Nephron progenitor cell (in vitro differentiated cells): Measurements from ENCODE around the gene GPR84.

ENCODE experiments used
- DNase-seq: peaks from one replicate; pipeline ENCODE4 v3.0.0; 2021
- H3K27ac Mint-ChIP-seq: 2 replicates; pipeline ENCODE4 v1.8.0; 2021; ENCODE audit warnings: mild to moderate bottlenecking, moderate library complexity, mixed read lengths
- H3K27me3 Mint-ChIP-seq: 2 replicates; pipeline ENCODE4 v1.8.0; 2021; ENCODE audit warnings: mild to moderate bottlenecking, low read depth, mixed read lengths; ENCODE audit not compliant: poor library complexity
- H3K36me3 Mint-ChIP-seq: 2 replicates; pipeline ENCODE4 v1.8.0; 2021; ENCODE audit warnings: low read depth, mixed read lengths
- H3K4me1 Mint-ChIP-seq: 2 replicates; pipeline ENCODE4 v1.8.0; 2021; ENCODE audit warnings: mixed read lengths
- H3K4me3 Mint-ChIP-seq: 2 replicates; pipeline ENCODE4 v1.8.0; 2021; ENCODE audit warnings: mild to moderate bottlenecking, moderate library complexity, mixed read lengths
- H3K9me3 Mint-ChIP-seq: 2 replicates; pipeline ENCODE4 v1.8.0; 2021; ENCODE audit warnings: mild to moderate bottlenecking, moderate library complexity, mixed read lengths
- TF ChIP-seq, protein P1 (sequence below): fragments of 200-600 bp; sonication (generic); IDR thresholded peaks from 2 replicates; pipeline ENCODE4 v1.5.0; 2021; ENCODE audit warnings: antibody characterized with exemption

Gene GPR84

GRCh38 chr12:54409267-54409666, 45.0 kb upstream of the GPR84 start:
- Mint-ChIP-seq H3K36me3 (peaks cover 34% of the 10 kb centered on the region), H3K27ac (no peak overlapping the region), H3K4me3 (no peak overlapping the region), H3K9me3 (no peaks in the 10 kb centered on the region), H3K27me3 (no peaks in the 10 kb centered on the region), H3K4me1 (peaks cover 27% of the 10 kb centered on the region)
- no peak for DNase-seq
- TF ChIP-seq, protein P1, sequence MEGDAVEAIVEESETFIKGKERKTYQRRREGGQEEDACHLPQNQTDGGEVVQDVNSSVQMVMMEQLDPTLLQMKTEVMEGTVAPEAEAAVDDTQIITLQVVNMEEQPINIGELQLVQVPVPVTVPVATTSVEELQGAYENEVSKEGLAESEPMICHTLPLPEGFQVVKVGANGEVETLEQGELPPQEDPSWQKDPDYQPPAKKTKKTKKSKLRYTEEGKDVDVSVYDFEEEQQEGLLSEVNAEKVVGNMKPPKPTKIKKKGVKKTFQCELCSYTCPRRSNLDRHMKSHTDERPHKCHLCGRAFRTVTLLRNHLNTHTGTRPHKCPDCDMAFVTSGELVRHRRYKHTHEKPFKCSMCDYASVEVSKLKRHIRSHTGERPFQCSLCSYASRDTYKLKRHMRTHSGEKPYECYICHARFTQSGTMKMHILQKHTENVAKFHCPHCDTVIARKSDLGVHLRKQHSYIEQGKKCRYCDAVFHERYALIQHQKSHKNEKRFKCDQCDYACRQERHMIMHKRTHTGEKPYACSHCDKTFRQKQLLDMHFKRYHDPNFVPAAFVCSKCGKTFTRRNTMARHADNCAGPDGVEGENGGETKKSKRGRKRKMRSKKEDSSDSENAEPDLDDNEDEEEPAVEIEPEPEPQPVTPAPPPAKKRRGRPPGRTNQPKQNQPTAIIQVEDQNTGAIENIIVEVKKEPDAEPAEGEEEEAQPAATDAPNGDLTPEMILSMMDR, result no peak

DNA sequence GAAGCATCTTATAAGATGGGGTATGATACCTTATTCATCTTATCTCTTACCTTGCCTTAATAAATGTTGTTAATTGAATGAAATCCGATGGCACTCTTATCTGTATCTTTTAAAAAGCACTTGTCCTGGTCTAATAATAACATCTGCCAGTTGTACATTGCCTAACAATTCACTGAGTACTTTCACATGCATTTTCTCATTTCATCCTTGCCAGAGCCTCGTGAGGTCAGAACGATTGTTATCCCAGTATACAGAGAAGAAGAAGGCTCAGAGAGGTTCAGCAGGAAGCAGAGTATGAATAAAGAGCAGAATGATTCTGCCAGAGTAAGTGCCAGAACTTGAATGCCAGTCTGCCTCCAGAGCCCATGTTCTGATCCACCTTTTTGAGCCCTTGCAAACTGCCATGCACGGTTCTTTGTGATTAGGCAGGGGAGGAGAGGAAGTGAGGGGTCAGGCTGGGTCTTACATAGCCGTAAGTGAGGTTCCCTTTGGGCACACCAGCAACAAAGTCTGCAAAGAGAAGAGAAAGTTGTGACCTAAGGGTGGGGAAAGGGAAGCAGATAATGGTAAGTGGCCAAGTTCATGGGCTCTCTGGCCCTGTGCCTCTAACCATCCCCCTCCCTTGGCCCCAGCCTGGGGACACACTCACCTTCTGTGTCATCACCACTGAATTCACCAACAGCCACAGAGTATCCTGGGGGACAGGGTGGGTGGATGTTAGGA, 43.1 kb upstream of the GPR84 start:
- TF ChIP-seq, protein P1, result no peak
- Mint-ChIP-seq H3K27ac (no peak overlapping the region), H3K4me3 (no peak overlapping the region), H3K9me3 (no peaks in the 10 kb centered on the region), H3K36me3 (peaks cover 49% of the 10 kb centered on the region), H3K4me1 (peaks cover 11% of the 10 kb centered on the region), H3K27me3 (no peaks in the 10 kb centered on the region)
- no peak for DNase-seq

GRCh38 chr12:54405573-54405972, 41.3 kb upstream of the GPR84 start:
- Mint-ChIP-seq H3K9me3 (no peaks in the 10 kb centered on the region), H3K36me3 (peaks cover 60% of the 10 kb centered on the region), H3K4me3 (no peak overlapping the region), H3K27ac (no peak overlapping the region), H3K27me3 (no peaks in the 10 kb centered on the region), H3K4me1 (peaks cover 8% of the 10 kb centered on the region)
- TF ChIP-seq, protein P1, result no peak
- DNase-seq, result no peak

- TF ChIP-seq, protein P1, result no peak
- Mint-ChIP-seq H3K4me3 (no peak overlapping the region), H3K36me3 (peaks cover 65% of the 10 kb centered on the region), H3K27ac (no peak overlapping the region), H3K4me1 (peaks cover 8% of the 10 kb centered on the region), H3K9me3 (no peaks in the 10 kb centered on the region), H3K27me3 (no peaks in the 10 kb centered on the region)
- DNase-seq, result no peak
Observed at GRCh38 chr12:54405106-54405505, 40.8 kb upstream of the GPR84 start.

GRCh38 chr12:54404061-54405004, 40.0 kb upstream of the GPR84 start:
- Mint-ChIP-seq H3K36me3 (peaks cover 69% of the 10 kb centered on the region), H3K27ac (peak overlapping the region; percentile 57), H3K4me3 (no peak overlapping the region), H3K27me3 (no peaks in the 10 kb centered on the region), H3K9me3 (no peaks in the 10 kb centered on the region), H3K4me1 (peaks cover 9% of the 10 kb centered on the region)
- TF ChIP-seq, protein P1, result peak; percentile 96
- peak; percentile 81 for DNase-seq
